Fibroblast of skin of right quadriceps (primary cell): Measurements from ENCODE around the gene SP1.
A peak's percentile ranks its signal among the peaks of the same experiment; 100 is the strongest.

ENCODE experiments used
- DNase-seq: peaks from one replicate; pipeline ENCODE4 v3.0.0-alpha.2; 2013

Gene SP1

GRCh38 chr12:53452159-53453077, 72.4 kb downstream of the SP1 start:
- peak; percentile 84 for DNase-seq

DNA sequence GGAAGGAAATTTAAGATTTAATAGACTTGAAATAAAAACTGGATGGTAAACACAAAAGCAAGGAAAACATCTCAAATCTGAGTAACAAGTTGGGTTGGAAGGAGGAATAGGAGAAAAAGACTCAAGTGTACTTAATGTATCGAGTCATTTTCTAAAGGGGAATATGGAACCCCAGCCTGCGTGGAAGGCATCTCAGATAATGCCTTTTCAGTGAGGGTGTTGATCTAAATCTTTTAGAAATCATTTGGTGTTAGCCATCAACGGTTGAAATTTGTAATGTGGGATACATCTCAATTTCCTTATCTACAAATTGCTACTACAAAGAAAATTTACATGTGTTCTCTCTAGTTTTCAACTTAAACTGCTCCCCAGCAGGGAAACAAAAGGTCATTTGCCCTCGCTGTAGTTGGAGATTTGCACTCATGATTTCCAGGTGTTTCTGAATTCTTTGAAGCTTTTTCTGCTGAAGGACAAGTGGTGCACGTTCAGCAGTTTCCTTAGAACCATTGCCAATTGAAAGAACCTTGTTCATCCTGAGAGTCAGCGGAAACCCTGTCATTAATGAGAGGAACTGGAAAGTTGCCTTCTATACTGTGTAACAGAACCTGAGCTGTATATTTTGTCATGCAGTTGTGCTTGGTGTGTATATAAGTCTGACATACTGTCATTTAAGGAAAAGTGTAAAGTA, 74.1 kb downstream of the SP1 start:
- DNase-seq = no peak

DNA sequence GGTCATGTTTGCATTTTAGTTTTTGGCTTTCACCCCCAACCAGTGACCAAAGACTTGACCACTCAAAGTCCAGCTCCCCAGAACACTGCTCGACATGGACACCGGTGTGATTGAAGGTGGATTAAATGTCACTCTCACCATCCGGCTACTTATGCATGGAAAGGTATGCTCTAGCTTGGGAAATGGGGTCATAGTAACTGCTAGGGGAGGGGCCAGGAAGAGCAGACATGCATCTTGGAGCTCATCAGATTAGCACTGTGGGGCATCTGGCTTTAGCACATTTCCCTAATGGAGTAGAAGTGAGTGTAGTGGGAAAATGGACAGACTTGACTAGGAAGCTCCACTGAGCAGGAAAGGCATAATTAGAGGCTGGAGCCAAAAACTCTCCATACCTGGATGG, 74.7 kb downstream of the SP1 start:
- DNase-seq = no peak

GRCh38 chr12:53456654-53457366, 76.8 kb downstream of the SP1 start:
- DNase-seq = no peak

DNA sequence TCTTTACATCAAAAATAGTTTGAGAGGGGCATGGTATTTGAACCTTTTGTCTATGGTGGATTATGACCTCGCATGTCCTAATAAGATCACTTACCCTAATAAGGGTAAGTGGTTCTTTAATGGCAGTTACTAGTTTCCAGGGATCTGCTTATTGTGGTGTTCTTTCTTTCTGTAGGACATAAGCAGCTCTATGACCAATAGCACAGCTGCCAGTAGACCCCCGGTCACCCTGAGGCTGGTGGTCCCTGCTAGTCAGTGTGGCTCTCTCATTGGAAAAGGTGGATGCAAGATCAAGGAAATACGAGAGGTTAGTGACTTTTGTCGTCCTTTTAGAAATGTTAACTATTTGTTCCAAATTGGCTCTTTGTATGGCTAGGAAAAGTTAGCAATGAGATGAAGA, 79.1 kb downstream of the SP1 start:
- no peak for DNase-seq

DNA sequence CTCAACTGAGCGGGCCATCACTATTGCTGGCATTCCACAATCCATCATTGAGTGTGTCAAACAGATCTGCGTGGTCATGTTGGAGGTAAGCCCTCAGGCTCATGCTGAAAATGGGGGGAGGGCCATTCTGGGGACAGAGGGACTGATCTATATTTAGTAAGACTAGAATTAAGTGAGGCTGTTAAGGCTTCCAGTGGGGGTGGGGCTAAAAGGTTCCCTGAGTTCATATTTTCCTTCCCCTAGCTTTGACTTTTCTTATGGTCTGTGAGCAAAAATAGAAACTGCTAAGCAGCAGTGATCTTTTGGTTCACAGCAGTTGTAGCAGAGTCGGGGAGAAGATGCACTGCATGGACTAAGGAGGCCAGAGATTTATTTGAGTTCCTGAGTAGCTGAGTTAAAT, 81.1 kb downstream of the SP1 start:
- DNase-seq = no peak

- DNase-seq = no peak
These were observed 81.6 kb downstream of the SP1 start for GRCh38 chr12:53461591-53461990.

DNA sequence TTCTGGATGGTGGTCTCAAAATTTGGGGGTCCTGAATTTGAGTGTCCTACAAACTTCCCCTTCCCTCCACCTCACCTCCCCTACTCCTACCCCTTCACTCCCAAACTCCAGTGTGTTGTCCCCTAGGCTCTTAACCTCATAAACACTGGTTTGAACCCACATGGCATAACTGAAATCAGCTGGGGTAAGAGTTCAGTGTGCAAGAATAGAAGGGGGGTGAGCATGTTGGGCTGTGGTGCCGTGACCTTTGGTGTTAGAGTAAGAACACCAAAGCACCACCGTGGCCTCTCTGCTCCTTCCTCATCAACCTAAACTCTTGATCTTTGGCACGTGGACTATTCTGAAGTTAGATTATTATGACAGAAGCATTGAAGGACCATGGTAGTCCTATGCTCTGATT, 83.0 kb downstream of the SP1 start:
- no peak for DNase-seq

DNA sequence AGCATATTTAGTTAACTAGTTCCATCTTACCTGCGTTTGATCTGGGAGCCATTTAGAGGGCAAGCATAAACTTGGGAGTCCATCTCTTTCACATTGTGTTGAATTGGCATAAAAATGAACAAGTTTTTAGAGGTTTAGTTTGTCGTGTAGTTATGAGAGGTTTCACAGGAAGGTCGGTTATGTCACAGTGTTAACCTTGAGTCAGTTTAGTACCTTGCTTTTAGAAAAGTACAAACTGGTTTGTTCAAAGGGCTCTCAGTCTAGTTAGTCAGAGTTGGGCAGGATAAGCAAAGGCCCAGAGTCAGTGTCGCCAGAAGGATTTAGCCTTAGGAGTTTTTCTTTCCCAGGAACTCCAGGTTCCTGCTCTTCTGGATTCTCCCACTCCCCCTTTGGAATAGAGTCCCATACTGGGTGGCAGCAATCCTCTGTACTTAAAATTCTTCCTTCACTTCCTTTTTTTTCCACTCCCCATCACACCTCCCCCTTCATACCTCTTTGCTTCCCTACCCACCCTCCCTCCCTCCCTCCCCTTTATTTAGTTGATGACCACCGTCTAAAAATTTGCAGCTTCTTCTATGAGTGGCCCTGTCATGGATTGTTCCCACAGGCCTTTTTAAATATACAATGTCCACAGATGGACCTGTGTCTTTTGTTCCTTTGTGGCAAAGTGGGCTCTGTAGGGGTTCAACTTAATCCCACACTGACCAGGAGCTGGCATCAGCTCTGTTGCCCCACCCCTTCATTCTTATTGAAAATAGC, 84.0 kb downstream of the SP1 start:
- DNase-seq = no peak

DNA sequence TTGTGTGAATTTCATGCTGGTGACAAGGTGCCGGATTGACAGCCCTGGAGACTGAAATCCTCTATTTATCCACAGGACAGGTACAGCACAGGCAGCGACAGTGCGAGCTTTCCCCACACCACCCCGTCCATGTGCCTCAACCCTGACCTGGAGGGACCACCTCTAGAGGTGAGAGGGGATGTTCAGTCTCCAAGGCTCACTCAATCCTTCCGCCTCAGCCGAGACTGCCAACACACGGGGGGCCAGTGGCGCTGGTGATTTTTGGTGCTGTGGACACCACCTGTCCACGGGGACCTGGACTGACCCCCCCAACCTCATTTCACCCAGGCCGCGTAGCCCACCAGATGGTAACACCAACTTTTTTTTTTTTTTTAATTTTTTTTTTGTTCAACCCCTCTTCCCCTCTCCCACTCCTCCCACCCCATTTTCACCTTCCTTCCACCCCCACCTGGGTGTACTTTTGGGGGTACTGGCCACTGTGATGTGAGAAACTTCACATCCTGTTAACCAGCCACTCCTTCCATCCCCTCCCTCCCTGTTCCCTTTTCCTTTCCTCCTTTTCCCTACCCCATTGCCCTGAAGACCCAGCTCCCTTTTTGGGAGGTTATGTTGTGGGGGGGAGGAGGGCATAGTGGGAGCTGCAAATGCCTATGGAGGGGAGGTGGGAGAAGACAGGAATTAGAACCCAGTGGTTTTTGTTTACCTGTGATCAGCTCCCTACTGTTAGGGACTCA, 84.9 kb downstream of the SP1 start:
- DNase-seq = no peak

GRCh38 chr12:53465679-53466078, 85.7 kb downstream of the SP1 start:
- no peak for DNase-seq
